MV-4-11 (cell line): ENCODE data around the gene MRPL52.

Experiments
- DNase-seq: peaks from one replicate; lab custom pipeline; 2025; lab: John Stamatoyannopoulos, UW

The MRPL52 gene

GRCh38 chr14:22883173-22883976, 53.7 kb downstream of the MRPL52 start, which contains the start of gene REM2:
REM2 (plus strand) TSS chr14:22883222; CDS start chr14:22883288, 66 bp downstream.
- no peak for DNase-seq

GRCh38 chr14:22884076-22884737, 54.5 kb downstream of the MRPL52 start:
- peak; percentile 34 for DNase-seq
